Measurements from ENCODE around the gene ITGAD.

Gene ITGAD

GRCh38 chr16:31360251-31360650 is 32.9 kb upstream of the ITGAD start:
- CTCF ChIA-PET: interaction anchor here (0.6 to 1.4 kb wide), 3 partner anchors 13 to 97 kb away, joined by 3 read pairs; no protein-coding TSS in a partner anchor
- Mint-ChIP-seq H3K4me3 (no peak overlapping the region), H3K36me3 (no peaks in the 10 kb centered on the region), H3K9me3 (no peaks in the 10 kb centered on the region), H3K27ac (no peak overlapping the region), H3K4me1 (peaks cover 31% of the 10 kb centered on the region), H3K27me3 (peaks cover 10% of the 10 kb centered on the region)
- DNase-seq: no peak

- H3K27ac Mint-ChIP-seq: no peak overlapping the region
- H3K4me1 Mint-ChIP-seq: peaks cover 32% of the 10 kb centered on the region
- CTCF ChIA-PET: interaction anchor here (1.0 to 1.4 kb wide), 2 partner anchors 11 to 22 kb away, joined by 3 read pairs; no protein-coding TSS in a partner anchor
- H3K27me3 Mint-ChIP-seq: peaks cover 10% of the 10 kb centered on the region
- no peak for DNase-seq
- no peak overlapping the region for H3K4me3 Mint-ChIP-seq
- H3K36me3 Mint-ChIP-seq: no peaks in the 10 kb centered on the region
- H3K9me3 Mint-ChIP-seq: no peaks in the 10 kb centered on the region
Measured at GRCh38 chr16:31361201-31362110, 31.7 kb upstream of the ITGAD start.

GRCh38 chr16:31362476-31363405 is 30.4 kb upstream of the ITGAD start:
- no peak for DNase-seq

GRCh38 chr16:31363721-31364120 is 29.4 kb upstream of the ITGAD start:
- Mint-ChIP-seq H3K4me3 (no peak overlapping the region), H3K4me1 (peaks cover 34% of the 10 kb centered on the region), H3K27ac (peak overlapping the region; percentile 63), H3K36me3 (no peaks in the 10 kb centered on the region), H3K9me3 (no peaks in the 10 kb centered on the region), H3K27me3 (peaks cover 10% of the 10 kb centered on the region)
- CTCF ChIA-PET: no interaction called here
- DNase-seq: no peak

More at GRCh38 chr16:31362476-31363405, 30.4 kb upstream of the ITGAD start:
- H3K4me1 Mint-ChIP-seq: peaks cover 35% of the 10 kb centered on the region
- no peaks in the 10 kb centered on the region for H3K36me3 Mint-ChIP-seq
- CTCF ChIA-PET: no interaction called here
- H3K4me3 Mint-ChIP-seq: no peak overlapping the region
- H3K27ac Mint-ChIP-seq: no peak overlapping the region
- H3K9me3 Mint-ChIP-seq: no peaks in the 10 kb centered on the region
- H3K27me3 Mint-ChIP-seq: peaks cover 10% of the 10 kb centered on the region

- H3K4me1 Mint-ChIP-seq: peaks cover 34% of the 10 kb centered on the region
- H3K4me3 Mint-ChIP-seq: no peak overlapping the region
- no peaks in the 10 kb centered on the region for H3K9me3 Mint-ChIP-seq
- H3K36me3 Mint-ChIP-seq: no peaks in the 10 kb centered on the region
- CTCF ChIA-PET: no interaction called here
- H3K27ac Mint-ChIP-seq: no peak overlapping the region
- no peak for DNase-seq
- H3K27me3 Mint-ChIP-seq: peaks cover 10% of the 10 kb centered on the region
Measured at GRCh38 chr16:31364421-31364820, 28.7 kb upstream of the ITGAD start.

- Mint-ChIP-seq H3K27ac (no peak overlapping the region), H3K27me3 (peaks cover 12% of the 10 kb centered on the region), H3K4me1 (peaks cover 34% of the 10 kb centered on the region), H3K4me3 (no peak overlapping the region), H3K9me3 (no peaks in the 10 kb centered on the region), H3K36me3 (no peaks in the 10 kb centered on the region)
- CTCF ChIA-PET: interaction anchor here (1.1 to 2.7 kb wide), 2 partner anchors 18 to 79 kb away, joined by 3 to 11 read pairs; no protein-coding TSS in a partner anchor
- DNase-seq: no peak
Measured at GRCh38 chr16:31365131-31365865, 27.8 kb upstream of the ITGAD start.

GRCh38 chr16:31367853-31368252 is 25.3 kb upstream of the ITGAD start:
- no peak for DNase-seq
- Mint-ChIP-seq H3K4me1 (peaks cover 34% of the 10 kb centered on the region), H3K27ac (no peak overlapping the region), H3K27me3 (peaks cover 32% of the 10 kb centered on the region), H3K4me3 (no peak overlapping the region), H3K9me3 (no peaks in the 10 kb centered on the region), H3K36me3 (no peaks in the 10 kb centered on the region)
- CTCF ChIA-PET: interaction anchor here (1.0 to 1.3 kb wide), 2 partner anchors 9 to 39 kb away, joined by 3 read pairs; no protein-coding TSS in a partner anchor

- peaks cover 4% of the 10 kb centered on the region for H3K9me3 Mint-ChIP-seq
- no peak for DNase-seq
- CTCF ChIA-PET: interaction anchor here (1.2 kb wide), 1 partner anchor 497 kb away, joined by 3 read pairs; no protein-coding TSS in a partner anchor
- no peak overlapping the region for H3K27ac Mint-ChIP-seq
- no peak overlapping the region for H3K4me3 Mint-ChIP-seq
- H3K36me3 Mint-ChIP-seq: peaks cover 1% of the 10 kb centered on the region
- H3K4me1 Mint-ChIP-seq: peaks cover 21% of the 10 kb centered on the region
- H3K27me3 Mint-ChIP-seq: peaks cover 43% of the 10 kb centered on the region
Measured at GRCh38 chr16:31371008-31371407, 22.1 kb upstream of the ITGAD start.

- Mint-ChIP-seq H3K36me3 (peaks cover 1% of the 10 kb centered on the region), H3K27ac (no peak overlapping the region)
Measured at GRCh38 chr16:31371619-31372484, 21.3 kb upstream of the ITGAD start.

GRCh38 chr16:31373235-31373634 is 19.9 kb upstream of the ITGAD start:
- peaks cover 4% of the 10 kb centered on the region for H3K4me1 Mint-ChIP-seq
- CTCF ChIA-PET: interaction anchor here (0.7 to 1.6 kb wide), 2 partner anchors 13 to 47 kb away, joined by 3 read pairs; no protein-coding TSS in a partner anchor
- peaks cover 4% of the 10 kb centered on the region for H3K9me3 Mint-ChIP-seq
- peaks cover 1% of the 10 kb centered on the region for H3K36me3 Mint-ChIP-seq
- H3K4me3 Mint-ChIP-seq: no peak overlapping the region
- DNase-seq: no peak
- H3K27me3 Mint-ChIP-seq: peaks cover 57% of the 10 kb centered on the region
- no peak overlapping the region for H3K27ac Mint-ChIP-seq

More at GRCh38 chr16:31371619-31372484, 21.3 kb upstream of the ITGAD start:
- H3K4me3 Mint-ChIP-seq: no peak overlapping the region
- peaks cover 12% of the 10 kb centered on the region for H3K4me1 Mint-ChIP-seq
- CTCF ChIA-PET: interaction anchor here (0.7 to 1.6 kb wide), 3 partner anchors 10 to 497 kb away, joined by 3 read pairs; no protein-coding TSS in a partner anchor
- H3K27me3 Mint-ChIP-seq: peaks cover 47% of the 10 kb centered on the region
- peaks cover 4% of the 10 kb centered on the region for H3K9me3 Mint-ChIP-seq
- DNase-seq: no peak

GRCh38 chr16:31375231-31375630 is 17.9 kb upstream of the ITGAD start:
- no peak for DNase-seq
- H3K9me3 Mint-ChIP-seq: peaks cover 4% of the 10 kb centered on the region

GRCh38 chr16:31376705-31377104 is 16.4 kb upstream of the ITGAD start:
- peaks cover 4% of the 10 kb centered on the region for H3K9me3 Mint-ChIP-seq
- CTCF ChIA-PET: interaction anchor here (1.2 kb wide), 1 partner anchor 43 kb away, joined by 4 read pairs; no protein-coding TSS in a partner anchor
- peaks cover 64% of the 10 kb centered on the region for H3K27me3 Mint-ChIP-seq
- H3K36me3 Mint-ChIP-seq: peaks cover 1% of the 10 kb centered on the region
- H3K27ac Mint-ChIP-seq: no peak overlapping the region
- peaks cover 4% of the 10 kb centered on the region for H3K4me1 Mint-ChIP-seq
- no peak for DNase-seq
- H3K4me3 Mint-ChIP-seq: no peak overlapping the region

More at GRCh38 chr16:31375231-31375630, 17.9 kb upstream of the ITGAD start:
- CTCF ChIA-PET: interaction anchor here (1.2 kb wide), 1 partner anchor 41 kb away, joined by 4 read pairs; no protein-coding TSS in a partner anchor
- Mint-ChIP-seq H3K36me3 (peaks cover 1% of the 10 kb centered on the region), H3K4me1 (peaks cover 4% of the 10 kb centered on the region), H3K4me3 (no peak overlapping the region), H3K27me3 (peaks cover 71% of the 10 kb centered on the region), H3K27ac (no peak overlapping the region)

Measured in activated naive CD4-positive, alpha-beta T cell treated with anti-CD3 and anti-CD28 coated beads, Interleukin-2, amount 10 ng/mL, durations not matched to agents 7 days and 5 days (primary cell).